SK-N-SH (cell line): ENCODE data around the gene CCDC167.

Experiments used
- GABPA ChIP-seq: IDR thresholded peaks from 2 replicates; pipeline ENCODE4 v1.4.0; 2012; ENCODE audit warnings: low read depth, mild to moderate bottlenecking
- POLR2AphosphoS5 ChIP-seq: IDR thresholded peaks from 2 replicates; pipeline ENCODE4 v1.6.1; 2012; ENCODE audit warnings: low read depth, low read length
- TF ChIP-seq, protein P1 (sequence below): IDR thresholded peaks from 2 replicates; pipeline ENCODE4 v1.4.0; 2012; ENCODE audit warnings: low read depth, borderline replicate concordance
- TF ChIP-seq, protein P2 (sequence below): IDR thresholded peaks from 2 replicates; pipeline ENCODE4 v1.4.0; 2012; ENCODE audit warnings: low read depth, borderline replicate concordance
- TF ChIP-seq, protein P3 (sequence below): IDR thresholded peaks from 2 replicates; pipeline ENCODE4; 2012

DNA sequence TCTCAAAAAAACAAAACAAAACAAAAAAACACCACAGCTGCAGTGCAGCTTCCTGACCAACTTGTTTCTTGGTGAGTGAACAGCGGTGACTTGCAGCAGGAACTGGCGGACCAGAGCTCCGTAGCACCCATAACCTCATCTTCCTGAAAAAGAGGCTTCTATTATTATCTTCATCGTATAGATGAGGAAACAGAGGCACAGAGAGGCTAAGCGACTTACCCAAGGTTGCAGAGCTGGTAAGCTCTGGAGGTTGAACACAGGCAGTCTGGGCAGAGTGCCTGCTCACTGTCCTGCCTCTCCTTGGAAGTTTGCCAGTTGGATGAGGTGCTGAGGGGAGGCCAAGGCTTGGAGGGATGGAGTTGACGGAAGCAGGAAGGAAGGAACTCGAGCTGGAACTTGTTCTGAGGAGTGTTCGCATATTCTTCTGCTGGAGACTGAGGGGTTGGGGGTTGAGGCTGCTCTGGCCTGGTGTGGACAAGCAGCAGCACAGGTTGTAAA, 47.9 kb upstream of the CCDC167 start:
- TF ChIP-seq, protein P1, sequence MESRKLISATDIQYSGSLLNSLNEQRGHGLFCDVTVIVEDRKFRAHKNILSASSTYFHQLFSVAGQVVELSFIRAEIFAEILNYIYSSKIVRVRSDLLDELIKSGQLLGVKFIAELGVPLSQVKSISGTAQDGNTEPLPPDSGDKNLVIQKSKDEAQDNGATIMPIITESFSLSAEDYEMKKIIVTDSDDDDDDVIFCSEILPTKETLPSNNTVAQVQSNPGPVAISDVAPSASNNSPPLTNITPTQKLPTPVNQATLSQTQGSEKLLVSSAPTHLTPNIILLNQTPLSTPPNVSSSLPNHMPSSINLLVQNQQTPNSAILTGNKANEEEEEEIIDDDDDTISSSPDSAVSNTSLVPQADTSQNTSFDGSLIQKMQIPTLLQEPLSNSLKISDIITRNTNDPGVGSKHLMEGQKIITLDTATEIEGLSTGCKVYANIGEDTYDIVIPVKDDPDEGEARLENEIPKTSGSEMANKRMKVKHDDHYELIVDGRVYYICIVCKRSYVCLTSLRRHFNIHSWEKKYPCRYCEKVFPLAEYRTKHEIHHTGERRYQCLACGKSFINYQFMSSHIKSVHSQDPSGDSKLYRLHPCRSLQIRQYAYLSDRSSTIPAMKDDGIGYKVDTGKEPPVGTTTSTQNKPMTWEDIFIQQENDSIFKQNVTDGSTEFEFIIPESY, result no peak
- TF ChIP-seq, protein P2, sequence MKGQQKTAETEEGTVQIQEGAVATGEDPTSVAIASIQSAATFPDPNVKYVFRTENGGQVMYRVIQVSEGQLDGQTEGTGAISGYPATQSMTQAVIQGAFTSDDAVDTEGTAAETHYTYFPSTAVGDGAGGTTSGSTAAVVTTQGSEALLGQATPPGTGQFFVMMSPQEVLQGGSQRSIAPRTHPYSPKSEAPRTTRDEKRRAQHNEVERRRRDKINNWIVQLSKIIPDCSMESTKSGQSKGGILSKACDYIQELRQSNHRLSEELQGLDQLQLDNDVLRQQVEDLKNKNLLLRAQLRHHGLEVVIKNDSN, result no peak
- TF ChIP-seq POLR2AphosphoS5 (no peak), GABPA (no peak)
- TF ChIP-seq, protein P3, sequence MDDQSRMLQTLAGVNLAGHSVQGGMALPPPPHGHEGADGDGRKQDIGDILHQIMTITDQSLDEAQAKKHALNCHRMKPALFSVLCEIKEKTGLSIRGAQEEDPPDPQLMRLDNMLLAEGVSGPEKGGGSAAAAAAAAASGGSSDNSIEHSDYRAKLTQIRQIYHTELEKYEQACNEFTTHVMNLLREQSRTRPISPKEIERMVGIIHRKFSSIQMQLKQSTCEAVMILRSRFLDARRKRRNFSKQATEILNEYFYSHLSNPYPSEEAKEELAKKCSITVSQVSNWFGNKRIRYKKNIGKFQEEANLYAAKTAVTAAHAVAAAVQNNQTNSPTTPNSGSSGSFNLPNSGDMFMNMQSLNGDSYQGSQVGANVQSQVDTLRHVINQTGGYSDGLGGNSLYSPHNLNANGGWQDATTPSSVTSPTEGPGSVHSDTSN, result peak; percentile 24; the same call in 1 of the 2 replicates
